Raji (cell line): ENCODE results near the gene ESPNL.

Experiments used
- POLR2A ChIP-seq: IDR thresholded peaks from 2 replicates; pipeline ENCODE4 v1.6.1; 2011; ENCODE audit warnings: low read depth, low read length, control low read depth; ENCODE audit not compliant: insufficient read depth

ESPNL gene

DNA sequence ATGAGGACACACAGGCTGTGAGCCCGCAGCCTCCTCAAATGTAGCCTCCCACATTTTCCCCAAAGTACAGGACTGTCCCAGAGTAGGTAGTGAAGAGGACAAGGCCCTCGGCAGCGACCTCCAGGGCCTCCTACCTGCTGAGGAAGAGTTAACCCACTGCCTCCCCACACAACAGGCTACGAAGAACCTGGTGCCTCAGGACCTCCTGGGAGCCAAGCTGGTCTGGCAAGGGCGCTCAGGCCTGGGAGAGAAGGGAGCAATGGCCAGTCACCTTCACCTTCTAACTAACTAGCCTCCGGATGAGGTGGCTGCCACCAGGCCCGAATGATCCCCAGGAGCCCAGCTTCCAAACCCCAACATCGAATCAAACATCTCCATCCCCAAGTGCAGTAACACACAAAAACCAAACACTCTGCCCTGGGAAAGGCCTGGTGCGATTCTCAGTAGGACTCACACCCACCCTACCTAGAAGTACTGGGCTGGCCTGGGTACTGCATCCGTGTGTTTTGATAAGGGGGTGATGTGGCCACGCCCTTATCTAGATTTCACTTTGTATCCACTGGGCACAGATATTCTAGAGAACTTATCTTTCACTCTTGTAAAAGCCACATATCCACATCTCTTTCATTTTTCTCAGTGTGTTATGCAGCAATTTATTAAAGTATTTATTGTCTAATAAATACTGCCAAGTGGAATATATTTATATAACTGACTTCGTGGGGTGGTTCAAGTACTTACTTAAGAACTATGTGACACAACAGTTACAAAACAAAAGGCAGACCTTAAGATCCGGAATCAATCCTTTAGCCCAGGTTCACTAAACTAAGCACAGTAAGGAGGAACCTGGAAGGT is 68.3 kb downstream of the ESPNL start:
- TF ChIP-seq POLR2A: no peak

DNA sequence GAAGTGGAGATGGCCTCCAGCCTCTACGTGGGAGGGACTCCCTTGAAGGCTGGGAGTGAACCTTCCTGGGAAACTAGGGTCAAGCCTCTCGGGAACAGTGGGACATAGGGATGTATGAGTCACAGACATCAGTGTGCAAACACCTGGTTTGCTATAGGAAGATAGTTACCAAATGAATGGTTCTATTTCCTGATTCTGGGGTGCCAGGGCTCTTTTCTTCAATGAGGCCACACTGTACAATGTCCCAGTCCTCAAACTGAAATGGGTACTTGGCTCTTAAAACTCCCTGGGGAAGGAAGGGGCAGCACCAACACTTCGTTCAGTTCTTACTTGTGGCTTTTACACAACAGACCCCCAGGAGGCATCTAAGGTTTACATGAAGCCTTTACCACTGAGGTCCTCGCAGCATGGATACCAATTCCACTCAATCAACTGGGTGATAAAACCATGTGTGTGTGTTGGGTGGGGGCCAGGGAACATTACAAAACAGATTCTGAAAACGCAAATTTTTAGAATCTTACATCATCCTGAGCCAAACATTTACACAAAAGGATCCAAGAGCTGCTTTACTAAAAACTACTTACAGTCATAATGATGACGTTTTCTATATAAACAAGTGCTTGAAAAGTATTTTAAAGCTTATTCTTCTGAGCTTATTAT is 69.0 kb downstream of the ESPNL start:
- no peak for TF ChIP-seq POLR2A

DNA sequence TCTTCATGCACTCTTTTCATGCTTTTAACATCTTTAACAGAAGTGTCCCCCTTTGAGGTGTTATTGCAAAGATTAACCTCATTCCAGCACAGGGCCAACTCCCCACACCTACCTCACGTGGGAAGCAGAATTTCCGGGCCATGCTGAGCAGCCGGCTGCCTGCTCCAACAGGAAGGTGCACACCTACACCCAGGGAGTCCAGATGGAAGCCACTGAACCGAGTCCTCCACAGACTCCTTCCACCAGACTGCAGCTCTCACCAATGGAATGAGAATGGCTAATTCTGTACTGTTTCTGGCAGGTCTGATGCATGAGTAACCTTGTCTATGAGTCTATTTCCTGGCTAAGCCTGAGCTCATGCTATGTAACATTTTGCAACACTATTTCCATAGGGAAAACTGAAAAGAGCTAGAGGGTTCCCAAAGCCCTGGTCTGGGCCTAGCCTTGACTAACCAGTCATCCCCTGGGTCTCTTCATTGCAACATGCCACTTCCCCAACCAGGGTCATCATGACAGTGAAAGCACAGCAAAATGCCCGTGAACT is 69.6 kb downstream of the ESPNL start:
- TF ChIP-seq POLR2A: no peak

DNA sequence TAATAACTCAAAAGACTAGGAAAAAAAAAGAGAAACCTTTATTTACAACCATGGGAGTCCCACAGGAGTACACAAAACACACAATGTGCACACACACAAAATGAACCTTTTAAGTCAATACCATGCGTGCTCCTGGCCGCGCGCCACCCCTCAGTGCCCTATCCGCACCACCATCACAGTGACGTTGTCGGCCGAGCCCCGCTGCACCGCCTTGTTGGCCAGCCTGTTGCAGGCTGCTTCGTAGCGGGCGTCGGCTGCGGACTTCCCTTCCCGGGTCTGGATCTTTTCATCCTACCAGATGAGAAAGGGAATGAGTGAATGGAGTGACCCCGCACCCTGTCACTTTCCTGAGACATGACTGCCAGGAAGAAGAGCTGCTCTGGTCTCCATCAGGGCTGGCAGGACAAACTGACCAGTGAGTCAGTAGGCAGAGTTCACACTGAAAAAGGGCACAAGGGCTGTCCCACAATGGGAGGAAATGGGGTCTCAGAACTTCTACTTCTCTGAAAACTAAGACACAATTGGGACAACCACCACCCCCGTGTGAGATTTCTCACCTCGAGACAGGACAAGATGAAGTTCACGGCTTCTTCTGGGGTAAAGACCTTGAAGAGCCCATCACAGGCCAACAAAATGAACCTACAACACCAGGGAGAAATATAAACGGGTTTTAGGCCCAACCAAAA is 70.4 kb downstream of the ESPNL start:
- no peak for TF ChIP-seq POLR2A

DNA sequence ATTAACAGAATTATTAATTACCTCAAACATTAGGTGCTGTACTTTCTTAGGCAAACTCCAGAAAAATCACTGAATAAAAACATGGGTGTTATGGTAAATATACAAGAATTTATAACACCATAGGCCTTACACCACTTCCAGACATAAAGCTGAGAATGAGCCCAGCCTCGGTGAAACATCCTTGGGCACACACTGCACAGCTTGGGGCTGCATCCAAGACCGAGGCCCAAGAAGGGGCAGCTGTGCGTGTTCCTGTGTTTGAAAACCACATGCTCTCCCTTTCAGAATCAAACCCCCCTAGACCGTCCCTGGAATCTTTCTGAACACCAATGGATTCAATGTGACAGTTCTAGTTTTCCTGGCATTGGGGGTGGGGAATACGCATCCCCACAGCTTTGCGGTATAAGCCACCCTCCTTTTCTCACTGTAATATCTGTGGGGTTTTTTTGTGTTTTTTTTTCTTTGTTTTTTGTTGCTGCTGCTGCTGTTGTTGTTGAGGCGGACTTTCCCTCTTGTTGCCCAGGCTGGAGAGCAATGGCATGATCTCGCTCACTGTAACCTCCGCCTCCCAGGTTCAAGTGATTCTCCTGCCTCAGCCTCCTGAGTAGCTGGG is 71.5 kb downstream of the ESPNL start:
- TF ChIP-seq POLR2A: no peak

DNA sequence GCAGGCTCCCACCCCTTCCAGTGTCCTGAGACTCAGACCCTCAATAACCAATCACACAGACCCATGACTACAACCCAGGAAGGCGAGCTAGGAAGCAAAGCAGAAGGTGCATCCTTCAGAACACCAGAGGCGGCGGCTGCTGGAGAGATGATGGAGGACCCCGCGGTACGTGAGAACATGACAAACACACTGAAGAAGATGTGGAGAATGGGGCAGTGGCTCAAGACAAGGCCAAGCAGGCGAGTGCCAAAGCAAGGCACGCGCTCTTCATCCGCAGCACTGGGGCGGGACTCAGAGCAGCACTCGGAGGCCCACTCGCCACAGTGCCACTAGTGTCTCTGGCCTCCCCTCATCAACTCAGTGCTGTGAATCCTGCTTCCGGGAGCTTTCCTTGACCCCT is 72.3 kb downstream of the ESPNL start:
- TF ChIP-seq POLR2A: no peak

DNA sequence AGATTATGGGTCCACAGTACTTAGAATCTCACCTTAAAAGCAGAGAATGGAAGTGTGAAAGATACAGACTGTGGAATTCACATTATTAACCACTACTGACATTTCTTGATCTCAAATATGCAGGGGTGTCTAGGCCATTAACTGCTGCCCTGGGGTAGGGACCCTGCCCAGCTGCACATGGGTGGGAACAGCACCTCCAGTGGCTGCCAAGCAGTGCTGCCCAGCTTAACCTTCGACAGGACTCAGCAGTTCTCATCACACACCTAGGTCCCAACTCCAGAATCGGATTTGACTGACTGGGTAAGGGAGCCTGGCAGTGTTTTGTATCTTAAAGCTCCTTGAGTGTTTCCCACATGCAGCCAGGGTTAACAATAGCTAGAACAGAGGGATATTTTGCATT is 73.6 kb downstream of the ESPNL start:
- TF ChIP-seq POLR2A: no peak

DNA sequence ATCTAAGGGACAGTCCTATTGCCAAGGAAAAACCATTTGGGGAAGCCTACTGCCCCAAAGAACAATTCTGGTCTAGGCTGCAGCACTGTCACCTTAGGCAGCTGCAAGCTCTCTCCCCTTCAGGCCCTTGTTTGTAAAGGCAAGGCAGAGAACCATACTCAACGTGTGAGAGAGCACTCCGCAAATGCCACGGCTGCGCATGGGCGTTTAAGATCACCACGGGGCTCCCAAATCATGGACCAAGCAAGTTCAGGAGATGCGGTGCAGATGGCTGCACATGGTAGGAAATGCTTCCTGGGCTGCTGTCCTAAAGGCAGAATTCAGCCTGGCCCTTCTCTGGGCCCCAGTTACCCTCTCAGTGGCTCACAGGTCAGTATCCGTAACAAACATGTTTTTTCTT is 74.2 kb downstream of the ESPNL start:
- TF ChIP-seq POLR2A: no peak

DNA sequence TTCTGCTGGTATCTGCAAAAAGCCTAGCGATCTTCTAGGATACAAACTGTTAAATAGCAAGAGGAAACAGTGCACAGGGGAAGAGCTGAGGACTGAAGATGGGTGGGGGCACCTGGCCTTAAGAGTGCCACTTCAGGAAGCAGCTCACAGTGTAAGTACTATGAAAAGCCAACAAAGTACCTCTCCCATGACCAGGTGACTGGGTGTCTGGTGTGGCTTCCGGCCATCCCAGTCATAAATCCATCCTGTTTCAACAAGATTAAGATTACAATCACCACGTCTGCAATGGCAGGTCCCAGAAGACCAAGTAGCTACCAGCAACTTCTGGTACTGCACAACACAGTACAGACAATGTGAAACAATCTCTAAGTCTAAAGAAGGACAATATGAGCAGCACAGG is 74.6 kb downstream of the ESPNL start:
- no peak for TF ChIP-seq POLR2A

DNA sequence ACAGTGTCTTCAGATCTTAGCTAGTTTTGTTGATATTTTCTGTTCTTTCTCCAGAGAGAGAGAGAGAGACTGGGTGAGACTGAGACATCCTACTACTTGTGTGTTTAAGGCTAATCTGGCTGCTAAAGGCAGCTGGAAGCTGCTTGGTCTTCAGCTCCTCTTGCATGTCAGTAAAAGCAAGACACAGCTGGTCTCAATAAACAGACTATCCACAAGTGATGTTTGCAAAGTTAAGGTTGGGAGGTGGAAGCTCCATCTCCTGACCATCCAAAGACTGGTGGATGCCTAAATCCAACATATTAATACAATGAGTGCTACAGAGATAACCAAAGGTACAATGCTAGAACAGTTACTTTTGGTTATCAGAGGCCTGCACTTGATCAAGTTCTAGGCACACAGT is 76.5 kb downstream of the ESPNL start:
- TF ChIP-seq POLR2A: no peak

DNA sequence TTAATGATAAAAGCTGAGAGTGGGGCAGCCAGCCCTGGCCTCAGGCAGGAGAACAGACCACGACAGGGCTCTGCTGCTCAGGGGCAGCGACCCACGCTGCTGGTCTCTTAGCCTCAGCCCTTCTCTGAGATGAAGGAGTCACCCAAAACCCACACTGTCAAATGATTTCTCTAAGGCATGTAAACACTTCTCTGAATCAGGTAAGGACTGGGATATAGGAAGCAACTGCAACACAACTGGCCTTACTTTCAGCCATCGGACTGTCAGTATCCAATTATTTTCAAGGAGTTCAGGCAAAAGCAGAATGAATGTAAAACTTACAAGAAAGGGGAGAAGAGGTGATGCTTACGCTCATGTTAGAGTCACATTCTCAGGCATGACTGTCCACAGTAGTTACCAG is 80.4 kb downstream of the ESPNL start:
- TF ChIP-seq POLR2A: no peak

DNA sequence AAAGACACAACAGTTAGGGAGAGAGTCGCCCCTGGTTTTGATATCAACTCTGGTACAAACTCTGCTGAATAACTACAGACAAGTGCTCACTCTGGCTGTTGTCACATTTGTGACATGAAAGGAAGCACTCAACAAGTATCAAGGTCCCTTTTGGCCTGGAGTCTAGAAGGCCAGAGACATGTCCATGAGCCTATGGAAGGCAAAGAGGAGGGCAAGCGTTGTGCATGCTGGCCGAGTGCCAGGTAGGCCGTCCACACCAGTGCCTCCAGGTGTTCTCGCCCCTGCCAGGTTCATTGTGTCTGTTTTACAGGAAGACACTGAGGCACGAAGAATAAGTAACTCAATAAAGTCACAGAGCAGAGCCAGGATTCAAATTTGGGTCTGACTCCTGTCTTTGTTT is 82.2 kb downstream of the ESPNL start:
- TF ChIP-seq POLR2A: no peak
